H9 (cell line): ENCODE data around the gene WDR64. TPM values are rescaled to one million over a fixed set of nuclear protein-coding genes. Genes with fewer than 3 reads are reported as not detected.

ENCODE experiments used
- DNase-seq: peaks from one replicate; pipeline ENCODE4 v3.0.0-alpha.2; 2017
- H2AFZ ChIP-seq: one replicate; pipeline ENCODE4 v1.6.1; 2013; ENCODE audit warnings: mild to moderate bottlenecking, low read length, control low read depth, moderate library complexity
- H2AK5ac ChIP-seq: 2 replicates; pipeline ENCODE4 v1.6.1; 2013; ENCODE audit warnings: low read length, control low read depth, mixed read lengths; ENCODE audit not compliant: insufficient read length
- H2BK120ac ChIP-seq: one replicate; pipeline ENCODE4 v1.6.1; 2013; ENCODE audit warnings: low read depth, mild to moderate bottlenecking, low read length, control low read depth, inconsistent platforms; ENCODE audit not compliant: poor library complexity, severe bottlenecking
- H2BK12ac ChIP-seq: 2 replicates; pipeline ENCODE4 v1.6.1; 2013; ENCODE audit warnings: low read length, control low read depth, mixed read lengths, low read depth; ENCODE audit not compliant: insufficient read length
- H2BK15ac ChIP-seq: 2 replicates; pipeline ENCODE4 v1.6.1; 2013; ENCODE audit warnings: low read depth, low read length, control low read depth
- H2BK20ac ChIP-seq: one replicate; pipeline ENCODE4 v1.6.1; 2013; ENCODE audit warnings: low read depth, mild to moderate bottlenecking, low read length, control low read depth, inconsistent platforms; ENCODE audit not compliant: poor library complexity, severe bottlenecking
- H2BK5ac ChIP-seq: 2 replicates; pipeline ENCODE4 v1.6.1; 2013; ENCODE audit warnings: low read length, control low read depth, mixed read lengths; ENCODE audit not compliant: insufficient read length
- H3K14ac ChIP-seq: 2 replicates; pipeline ENCODE4 v1.6.1; 2013; ENCODE audit warnings: low read length, control low read depth; ENCODE audit not compliant: insufficient read depth
- H3K18ac ChIP-seq: 2 replicates; pipeline ENCODE4 v1.6.1; 2013; ENCODE audit warnings: low read depth, mild to moderate bottlenecking, mixed read lengths, low read length, control low read depth; ENCODE audit not compliant: insufficient read length
- H3K23ac ChIP-seq: 2 replicates; pipeline ENCODE4 v1.6.1; 2013; ENCODE audit warnings: low read length, control low read depth, mixed read lengths, low read depth; ENCODE audit not compliant: insufficient read length
- H3K23me2 ChIP-seq: 2 replicates; pipeline ENCODE4 v1.6.1; 2013; ENCODE audit warnings: low read depth, mild to moderate bottlenecking, mixed read lengths, low read length, control low read depth; ENCODE audit not compliant: insufficient read length, poor library complexity, severe bottlenecking
- H3K27ac ChIP-seq: 2 replicates; pipeline ENCODE4 v1.5.1; 2013; ENCODE audit warnings: low read length, control low read depth, mixed read lengths, low read depth; ENCODE audit not compliant: insufficient read length
- H3K27me3 ChIP-seq: 2 replicates; pipeline ENCODE4 v1.6.1; 2013; ENCODE audit warnings: low read length, control low read depth, inconsistent platforms; ENCODE audit not compliant: insufficient read depth
- H3K4ac ChIP-seq: 2 replicates; pipeline ENCODE4 v1.6.1; 2013; ENCODE audit warnings: low read depth, mild to moderate bottlenecking, control low read depth, inconsistent platforms, low read length, moderate library complexity
- H3K4me1 ChIP-seq: 2 replicates; pipeline ENCODE4 v1.6.1; 2013; ENCODE audit warnings: low read length, control low read depth, inconsistent platforms; ENCODE audit not compliant: insufficient read depth
- H3K4me2 ChIP-seq: 2 replicates; pipeline ENCODE4 v1.6.1; 2013; ENCODE audit warnings: low read length, control low read depth, mixed read lengths; ENCODE audit not compliant: insufficient read length, insufficient read depth
- H3K56ac ChIP-seq: 2 replicates; pipeline ENCODE4 v1.6.1; 2013; ENCODE audit warnings: low read depth, mild to moderate bottlenecking, mixed read lengths, low read length, control low read depth; ENCODE audit not compliant: insufficient read length
- H3K79me1 ChIP-seq: 2 replicates; pipeline ENCODE4 v1.6.1; 2013; ENCODE audit warnings: low read depth, mild to moderate bottlenecking, moderate library complexity, low read length, control low read depth, inconsistent platforms; ENCODE audit not compliant: insufficient read depth, poor library complexity, severe bottlenecking
- H3K79me2 ChIP-seq: 2 replicates; pipeline ENCODE4 v1.6.1; 2013; ENCODE audit warnings: low read length, control low read depth, inconsistent platforms; ENCODE audit not compliant: insufficient read depth
- H3K9ac ChIP-seq: 2 replicates; pipeline ENCODE4 v1.6.1; 2013; ENCODE audit warnings: low read length, control low read depth, mixed read lengths; ENCODE audit not compliant: insufficient read length; ENCODE audit errors: extremely low read depth
- H3K9me3 ChIP-seq: one replicate; pipeline ENCODE4 v1.6.1; 2013; ENCODE audit warnings: low read depth, low read length, inconsistent platforms; ENCODE audit not compliant: control insufficient read depth
- H3T11ph ChIP-seq: one replicate; pipeline ENCODE4 v1.6.1; 2013; ENCODE audit warnings: mild to moderate bottlenecking, low read length, control low read depth, inconsistent platforms
- H4K20me1 ChIP-seq: one replicate; pipeline ENCODE4 v1.6.1; 2013; ENCODE audit not compliant: control insufficient read depth, insufficient read length, insufficient read depth
- H4K5ac ChIP-seq: 2 replicates; pipeline ENCODE4 v1.6.1; 2013; ENCODE audit warnings: low read depth, mild to moderate bottlenecking, mixed read lengths, low read length, control low read depth; ENCODE audit not compliant: insufficient read length
- H4K8ac ChIP-seq: replicated peaks from 2 replicates; pipeline ENCODE4 v1.6.1; 2013; ENCODE audit warnings: low read length, control low read depth, mixed read lengths, low read depth; ENCODE audit not compliant: insufficient read length
- H4K91ac ChIP-seq: 2 replicates; pipeline ENCODE4 v1.6.1; 2013; ENCODE audit warnings: low read depth, mild to moderate bottlenecking, moderate library complexity, mixed read lengths, low read length, control low read depth; ENCODE audit not compliant: insufficient read length
- H3K27ac Mint-ChIP-seq, 3 experiments: 2 replicates in 2 of 3; 3 replicates in 1 of 3; pipeline ENCODE4 v1.8.0; 2020 to 2021; ENCODE audit warnings: mixed read lengths in 3 of 3, mild to moderate bottlenecking in 1 of 3, moderate library complexity in 1 of 3
- H3K27me3 Mint-ChIP-seq: 2 replicates; pipeline ENCODE4 v1.8.0; 2021; ENCODE audit warnings: low read depth, mild to moderate bottlenecking, moderate library complexity, mixed read lengths
- H3K36me3 Mint-ChIP-seq, 3 experiments: 2 replicates in 2 of 3; 3 replicates in 1 of 3; pipeline ENCODE4 v1.8.0; 2020 to 2021; ENCODE audit warnings: low read depth in 3 of 3, mixed read lengths in 3 of 3; ENCODE audit not compliant: insufficient read depth in 1 of 3
- H3K4me1 Mint-ChIP-seq, 2 experiments: 2 replicates each; pipeline ENCODE4 v1.8.0; 2020; ENCODE audit warnings: mixed read lengths in 2 of 2
- H3K4me3 Mint-ChIP-seq, 2 experiments: 2 replicates in 1 of 2; 3 replicates in 1 of 2; pipeline ENCODE4 v1.8.0; 2020 to 2021; ENCODE audit warnings: mild to moderate bottlenecking in 2 of 2, mixed read lengths in 2 of 2, moderate library complexity in 1 of 2
- H3K9me3 Mint-ChIP-seq, 2 experiments: 2 replicates in 1 of 2; 3 replicates in 1 of 2; pipeline ENCODE4 v1.8.0; 2020; ENCODE audit warnings: mild to moderate bottlenecking in 2 of 2, mixed read lengths in 2 of 2, moderate library complexity in 1 of 2
- WGBS: extraction: QIAGEN DNeasy Blood & Tissue Kit; methylation state at CpG from one replicate; pipeline ENCODE4 v1.1.7; 2013; ENCODE audit warnings: missing lambda C conversion rate, low lambda C conversion rate, mixed read lengths; ENCODE audit not compliant: insufficient read length; ENCODE audit errors: extremely low coverage; 5-methylcytosine and 5-hydroxymethylcytosine counted together
- total RNA-seq: library from RNA; stranded (reverse); gene quantifications from 2 replicates; pipeline ENCODE4 v1.2.1, GENCODE V29; 2021
- TF ChIP-seq, protein P1 (sequence below): fragments of 200-600 bp; sonication (generic); conservative IDR thresholded peaks from 3 replicates; pipeline ENCODE4 v1.8.0; 2021; ENCODE audit warnings: antibody characterized with exemption, mild to moderate bottlenecking

The WDR64 gene
- total RNA-seq, 1 experiment from 2014 or later: not detected

GRCh38 chr1:241827264-241827663, 175.2 kb downstream of the WDR64 start:
- no peak overlapping the region for H2BK15ac ChIP-seq
- no peak overlapping the region for H4K8ac ChIP-seq
- H4K5ac ChIP-seq: no peak overlapping the region
- no peak overlapping the region for H3K27ac ChIP-seq
- H3K36me3 Mint-ChIP-seq: no peaks in the 10 kb centered on the region
- H3K4me2 ChIP-seq: no peak overlapping the region
- peaks cover 2% of the 10 kb centered on the region; the same call in 1 of the 2 replicates for H3K27me3 Mint-ChIP-seq
- H3K18ac ChIP-seq: no peak overlapping the region
- H3T11ph ChIP-seq: no peak overlapping the region
- no peak overlapping the region for H2BK12ac ChIP-seq
- H3K23me2 ChIP-seq: no peaks in the 10 kb centered on the region
- H2AK5ac ChIP-seq: no peak overlapping the region
- H3K79me2 ChIP-seq: no peaks in the 10 kb centered on the region
- H4K91ac ChIP-seq: no peak overlapping the region
- H2BK5ac ChIP-seq: no peak overlapping the region
- DNase-seq: no peak
- no peak overlapping the region for H2AFZ ChIP-seq
- no peak overlapping the region for H3K14ac ChIP-seq
- H3K4me1 Mint-ChIP-seq: peaks cover 0 to 3% of the 10 kb centered on the region in 2 experiments; a peak in 1 of 4 replicates
- no peaks in the 10 kb centered on the region for H3K79me1 ChIP-seq
- H3K27ac Mint-ChIP-seq: no peak overlapping the region
- no peaks in the 10 kb centered on the region for H3K9me3 ChIP-seq
- no peak overlapping the region for H3K56ac ChIP-seq
- H2BK120ac ChIP-seq: no peak overlapping the region
- H3K27me3 ChIP-seq: no peaks in the 10 kb centered on the region
- no peak overlapping the region for H3K4ac ChIP-seq
- H3K4me1 ChIP-seq: no peaks in the 10 kb centered on the region
- H3K4me3 Mint-ChIP-seq: no peak overlapping the region
- TF ChIP-seq, protein P1, sequence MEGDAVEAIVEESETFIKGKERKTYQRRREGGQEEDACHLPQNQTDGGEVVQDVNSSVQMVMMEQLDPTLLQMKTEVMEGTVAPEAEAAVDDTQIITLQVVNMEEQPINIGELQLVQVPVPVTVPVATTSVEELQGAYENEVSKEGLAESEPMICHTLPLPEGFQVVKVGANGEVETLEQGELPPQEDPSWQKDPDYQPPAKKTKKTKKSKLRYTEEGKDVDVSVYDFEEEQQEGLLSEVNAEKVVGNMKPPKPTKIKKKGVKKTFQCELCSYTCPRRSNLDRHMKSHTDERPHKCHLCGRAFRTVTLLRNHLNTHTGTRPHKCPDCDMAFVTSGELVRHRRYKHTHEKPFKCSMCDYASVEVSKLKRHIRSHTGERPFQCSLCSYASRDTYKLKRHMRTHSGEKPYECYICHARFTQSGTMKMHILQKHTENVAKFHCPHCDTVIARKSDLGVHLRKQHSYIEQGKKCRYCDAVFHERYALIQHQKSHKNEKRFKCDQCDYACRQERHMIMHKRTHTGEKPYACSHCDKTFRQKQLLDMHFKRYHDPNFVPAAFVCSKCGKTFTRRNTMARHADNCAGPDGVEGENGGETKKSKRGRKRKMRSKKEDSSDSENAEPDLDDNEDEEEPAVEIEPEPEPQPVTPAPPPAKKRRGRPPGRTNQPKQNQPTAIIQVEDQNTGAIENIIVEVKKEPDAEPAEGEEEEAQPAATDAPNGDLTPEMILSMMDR: no peak
- no peak overlapping the region for H2BK20ac ChIP-seq
- no peaks in the 10 kb centered on the region for H3K9me3 Mint-ChIP-seq
- H4K20me1 ChIP-seq: no peaks in the 10 kb centered on the region
- H3K23ac ChIP-seq: no peak overlapping the region
- no peak overlapping the region for H3K9ac ChIP-seq
- no CpG with 5 or more reads among the region's 2 CpGs for WGBS
